Stimulated activated CD4-positive, alpha-beta T cell treated with anti-CD3 and anti-CD28 coated beads, Interleukin-1b, Interleukin-23, amount 100 ng/mL, for 1 hour (primary cell): ENCODE measurements around the gene SPAG6.
"Not testable (repeated sequence)": the region's sequence is repeated elsewhere in the genome, so short reads cannot be mapped to it uniquely, and the experiment has no call there.

Experiments
- DNase-seq, 2 donors: peaks; one replicate each; pipeline ENCODE4 v3.0.0-alpha.2; 2020; ENCODE audit warnings: low read depth in 2 of 2

SPAG6 gene

DNA sequence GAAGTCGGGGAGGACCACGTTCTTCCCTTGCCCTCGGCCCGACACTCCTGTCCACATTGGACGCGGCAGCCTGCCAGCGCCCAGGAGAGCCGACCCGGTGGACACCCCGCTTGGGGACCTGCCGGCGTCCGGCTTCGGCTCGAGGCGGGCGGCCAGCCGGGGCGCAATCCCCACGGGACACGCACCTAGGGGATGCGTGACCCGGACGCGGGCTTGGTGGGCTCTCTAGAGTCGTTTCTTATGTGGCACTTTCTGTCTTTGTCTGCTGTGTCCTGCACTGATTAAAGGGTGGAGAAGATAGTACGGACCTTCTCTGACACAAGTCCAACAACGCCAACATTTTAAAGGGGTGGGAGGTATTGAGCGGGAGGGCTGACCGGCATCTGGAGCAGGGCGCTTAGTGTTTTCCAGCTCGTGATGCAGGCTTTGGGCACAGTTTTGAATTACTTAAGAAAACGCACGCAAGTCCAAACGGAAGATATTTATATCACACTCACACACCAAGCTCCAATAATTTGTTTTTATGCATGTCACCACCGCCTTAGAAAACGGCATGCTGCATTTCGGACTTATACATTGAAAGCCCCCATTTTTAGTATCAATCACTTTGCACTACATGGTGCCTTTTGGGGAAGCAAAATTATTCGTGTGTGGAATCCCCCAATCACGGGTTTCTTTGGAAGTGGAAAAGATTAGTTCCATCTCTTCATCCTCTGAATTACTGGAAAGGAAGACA, 3.9 kb upstream of the SPAG6 start:
- DNase-seq: no peak

DNA sequence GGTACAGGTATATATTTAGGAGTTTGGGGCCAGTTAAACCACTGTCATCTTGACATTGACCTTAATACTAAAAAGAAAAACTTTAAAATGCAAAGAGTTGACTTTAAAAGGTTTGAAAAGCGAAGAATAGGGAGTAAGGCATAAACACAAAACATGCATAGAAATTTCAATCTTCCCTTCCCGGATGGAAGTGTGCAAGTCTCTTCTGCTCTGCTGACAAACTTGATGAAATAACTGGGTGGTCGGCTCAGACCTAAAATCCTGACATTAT, 3.4 kb upstream of the SPAG6 start:
- no peak for DNase-seq

DNA sequence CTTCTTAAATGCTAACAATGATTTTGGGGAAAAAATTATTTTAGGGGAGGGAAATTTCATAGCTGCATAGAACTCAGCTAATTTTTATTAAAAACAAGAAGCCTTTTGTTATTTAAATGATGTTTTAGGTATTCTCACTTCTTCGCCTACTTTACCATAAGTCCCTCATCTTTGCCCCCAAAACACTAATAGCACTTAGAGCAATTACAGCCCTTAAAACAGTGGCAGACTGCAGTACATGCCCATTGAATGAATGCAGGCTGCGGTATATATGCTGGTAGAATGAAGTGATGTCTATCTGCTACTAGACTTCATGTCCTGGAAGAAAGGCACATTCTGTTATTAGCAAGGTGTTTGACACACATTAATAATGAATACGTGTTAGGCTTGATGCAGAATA, 2.9 kb upstream of the SPAG6 start:
- no peak for DNase-seq

DNA sequence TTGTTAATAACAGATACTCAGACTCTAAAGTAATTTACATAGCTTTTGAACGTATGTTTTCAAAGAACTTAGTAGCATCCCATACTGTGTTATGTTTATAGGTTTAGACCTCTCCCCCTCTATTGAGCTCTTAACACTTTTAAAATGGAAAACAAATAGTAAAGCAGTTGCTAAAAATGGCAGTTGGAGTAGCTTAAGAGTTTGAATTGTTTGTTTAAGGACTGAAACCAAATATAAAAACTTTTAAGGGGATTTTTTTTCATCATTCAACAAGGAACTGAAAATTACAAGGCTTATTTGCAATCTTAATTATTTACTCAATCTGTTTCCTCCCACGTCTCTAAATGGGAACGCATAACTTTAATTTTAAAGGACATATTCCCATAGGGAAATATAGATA, 1.6 kb upstream of the SPAG6 start:
- no peak for DNase-seq

DNA sequence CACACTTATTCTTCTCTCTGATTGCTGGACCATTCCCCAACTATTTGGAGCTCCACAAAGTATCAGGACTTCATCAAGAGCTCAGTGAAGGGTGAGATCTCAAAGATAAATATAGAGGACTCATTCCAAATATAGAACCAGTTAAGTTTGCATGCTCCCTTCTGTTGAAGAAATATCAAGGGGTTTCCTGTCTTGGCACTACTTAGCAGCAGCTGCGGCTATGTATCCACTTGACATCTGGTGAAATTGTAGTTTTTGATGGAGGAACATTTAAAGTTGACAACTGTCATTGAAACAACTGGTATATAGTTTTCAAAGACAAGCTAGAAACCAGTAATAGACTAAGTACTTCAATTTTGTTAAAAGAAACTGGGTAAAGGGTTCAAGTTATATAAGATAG, 1.0 kb upstream of the SPAG6 start:
- no peak for DNase-seq

DNA sequence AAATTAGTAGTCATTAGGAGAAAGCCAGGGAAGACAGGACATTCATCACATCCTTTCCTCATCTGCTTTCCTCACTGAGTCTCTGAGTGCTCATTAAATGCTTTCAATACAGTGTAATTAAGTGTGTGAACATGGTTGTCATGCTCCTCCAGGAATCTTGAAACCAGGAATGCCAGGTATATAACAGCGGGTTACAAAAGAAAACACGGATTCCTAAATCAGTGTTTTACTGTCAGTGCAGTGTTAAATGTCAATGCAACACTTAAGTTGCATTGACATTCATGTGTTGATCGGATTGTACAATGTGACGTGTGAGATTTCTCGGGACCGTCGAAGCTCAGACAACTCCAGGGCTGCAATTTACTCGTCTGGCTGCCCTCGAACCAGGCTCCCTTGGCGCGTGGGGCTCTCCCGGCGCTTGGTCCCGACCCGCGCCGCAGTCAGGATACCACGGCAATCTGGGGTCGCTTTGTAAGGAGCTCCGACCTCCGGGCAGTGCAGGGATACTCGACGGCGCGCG, 455 bp upstream of the SPAG6 start:
- no peak for DNase-seq

DNA sequence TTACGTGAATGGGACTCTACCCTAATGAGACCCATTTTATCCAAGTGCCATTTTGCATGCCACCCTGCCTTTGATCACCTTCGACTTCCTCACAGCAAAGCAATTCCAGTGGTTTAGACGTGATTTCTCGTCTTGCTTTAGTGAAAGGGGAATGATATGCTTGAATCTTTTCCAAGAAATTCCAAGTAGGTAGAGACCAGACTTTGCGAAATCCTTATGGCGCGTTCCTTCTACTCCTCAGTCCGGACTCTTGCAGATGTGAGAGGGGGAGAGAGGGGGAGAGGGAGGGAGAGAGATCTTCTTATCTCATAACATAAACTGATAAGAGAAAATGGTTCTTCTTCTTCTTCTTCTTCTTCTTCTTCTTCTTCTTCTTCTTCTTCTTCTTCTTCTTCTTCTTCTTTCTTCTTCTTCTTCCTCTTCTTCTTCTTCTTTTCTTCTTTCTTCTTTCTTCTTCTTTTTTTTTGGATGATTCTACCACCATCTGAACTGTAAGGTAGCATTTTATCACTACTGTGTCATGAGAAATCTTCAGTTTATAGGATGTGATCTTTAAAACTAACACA, 883 bp downstream of the SPAG6 start:
- no peak for DNase-seq

DNA sequence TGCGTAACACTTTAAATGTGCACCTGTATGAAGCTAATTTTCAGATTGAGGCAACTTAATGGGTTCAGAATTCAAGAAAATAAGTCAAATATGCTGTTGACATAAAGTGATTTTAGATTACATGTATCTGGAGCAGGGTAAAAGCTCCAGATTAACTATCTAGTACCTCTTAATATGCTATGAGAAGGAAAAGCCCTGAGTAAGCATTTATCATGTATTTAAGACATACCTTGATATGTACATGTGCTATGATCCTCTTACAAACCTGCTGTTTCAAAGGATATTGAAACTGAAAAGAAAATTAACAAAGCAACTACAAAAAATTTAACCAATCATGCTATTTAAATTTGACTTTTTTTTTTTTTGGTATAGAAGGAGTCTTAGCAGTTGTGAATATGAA, 4.5 kb downstream of the SPAG6 start:
- no peak for DNase-seq

DNA sequence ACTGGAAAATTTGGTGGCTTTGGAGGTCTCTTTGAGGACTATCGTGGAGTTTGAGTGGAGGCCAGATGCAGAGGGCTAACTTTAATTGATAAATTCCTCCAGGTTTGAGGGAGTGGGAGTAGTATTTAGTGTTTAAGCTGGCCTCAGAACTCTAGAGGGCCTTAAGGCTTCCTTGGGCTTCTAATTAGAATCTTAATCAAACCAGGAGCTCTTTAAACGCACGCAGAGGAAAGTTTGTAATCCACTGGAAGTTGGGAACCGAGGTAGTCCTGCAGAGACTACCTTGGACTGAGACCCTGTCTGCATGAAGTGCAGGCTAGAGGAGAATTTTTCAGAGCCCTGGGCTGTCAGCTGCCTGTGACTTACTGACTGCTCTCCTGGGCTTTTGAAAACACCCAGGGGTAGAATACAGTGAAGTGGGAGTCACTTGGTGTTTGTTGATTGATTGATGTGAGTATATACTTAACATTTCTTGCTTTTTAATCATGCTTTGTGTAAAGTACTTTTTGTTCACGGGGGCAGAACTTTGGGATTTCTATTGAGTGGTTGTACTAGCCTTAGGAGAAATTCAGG, 5.9 kb downstream of the SPAG6 start:
- no peak for DNase-seq

DNA sequence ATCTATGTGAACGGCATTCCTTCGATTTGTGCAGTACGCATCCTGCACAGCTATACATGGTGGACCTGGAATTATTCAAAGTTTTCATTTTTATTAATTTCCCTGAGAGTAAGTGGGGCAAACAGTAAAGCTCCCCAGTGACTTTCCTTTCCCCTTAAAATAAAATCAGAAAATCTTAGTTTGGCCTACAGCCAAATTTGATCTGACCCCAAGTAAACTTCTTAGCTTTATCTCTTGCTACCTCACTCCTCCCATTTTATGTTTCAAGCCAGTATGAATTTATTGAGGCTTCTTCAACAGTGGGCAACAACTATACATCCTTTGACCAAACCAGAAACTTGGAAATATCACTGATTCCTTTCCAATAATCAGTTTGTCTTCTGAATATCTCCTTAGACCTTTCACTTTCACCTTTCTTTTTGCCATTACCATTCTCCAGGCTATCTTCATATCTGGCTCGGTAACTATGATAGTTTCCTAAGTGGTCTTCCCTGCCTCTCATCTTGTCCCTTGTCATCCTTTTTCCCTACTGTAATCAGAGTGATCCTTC, 11.1 kb downstream of the SPAG6 start:
- DNase-seq: no peak

DNA sequence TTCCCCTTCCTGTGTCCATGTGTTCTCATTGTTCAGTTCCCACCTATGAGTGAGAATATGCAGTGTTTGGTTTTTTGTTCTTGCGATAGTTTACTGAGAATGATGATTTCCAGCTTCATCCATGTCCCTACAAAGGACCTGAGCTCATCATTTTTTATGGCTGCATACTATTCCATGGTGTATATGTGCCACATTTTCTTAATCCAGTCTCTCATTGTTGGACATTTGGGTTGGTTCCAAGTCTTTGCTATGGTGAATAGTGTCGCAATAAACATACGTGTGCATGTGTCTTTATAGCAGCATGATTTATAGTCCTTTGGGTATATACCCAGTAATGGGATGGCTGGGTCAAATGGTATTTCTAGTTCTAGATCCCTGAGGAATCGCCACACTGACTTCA, 12.5 kb downstream of the SPAG6 start:
- not testable (repeated sequence) for DNase-seq

DNA sequence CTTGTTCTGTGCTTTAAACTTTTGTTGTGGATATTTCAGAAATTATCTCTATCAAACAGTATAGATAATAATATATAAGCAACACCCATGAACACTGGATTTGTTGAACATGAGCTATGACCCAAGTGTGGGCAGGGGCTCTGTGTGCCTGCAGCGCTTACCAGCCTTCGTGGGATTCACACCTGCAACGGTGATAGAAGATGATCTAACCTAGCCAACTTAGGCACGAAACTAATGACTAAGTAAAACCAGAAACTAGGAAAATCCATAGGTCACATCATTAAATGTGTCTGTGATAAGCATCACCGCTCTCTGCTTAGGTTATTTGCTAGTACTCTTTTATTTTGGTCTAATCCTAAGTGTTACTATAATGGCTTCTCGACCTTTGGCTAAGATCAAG, 18.0 kb downstream of the SPAG6 start:
- DNase-seq: no peak

DNA sequence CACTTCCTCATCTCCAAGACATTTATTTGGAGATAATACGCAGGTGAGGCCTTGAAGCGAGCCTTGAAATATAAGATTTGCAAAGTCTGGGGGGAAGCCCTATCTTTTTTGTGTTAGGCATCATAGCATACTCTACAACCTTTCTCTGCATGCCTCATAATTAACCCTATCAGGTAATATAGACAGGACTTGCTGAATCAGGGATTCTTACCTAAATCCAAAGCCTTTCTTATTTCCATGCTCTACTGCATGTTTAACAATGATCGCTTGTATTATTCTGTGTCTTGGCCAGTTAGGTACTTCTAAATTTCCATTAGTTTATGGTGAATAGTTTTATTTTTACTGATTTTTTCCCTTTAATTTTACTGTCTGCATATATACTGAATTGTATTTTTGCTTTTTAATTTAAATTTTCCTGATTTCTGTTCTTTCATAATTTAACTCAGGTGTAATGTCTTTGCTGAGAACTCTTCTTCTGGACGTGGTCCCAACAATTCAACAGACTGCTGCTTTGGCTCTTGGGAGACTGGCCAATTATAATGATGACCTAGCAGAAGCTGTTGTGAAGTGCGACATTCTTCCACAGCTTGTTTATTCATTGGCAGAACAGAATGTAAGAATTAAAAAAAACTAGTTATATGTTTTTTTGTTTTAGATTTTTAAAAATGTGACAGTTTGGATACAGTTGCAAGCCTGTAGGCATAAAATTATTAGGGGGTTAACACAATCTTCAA, 19.3 kb downstream of the SPAG6 start:
- no peak for DNase-seq

DNA sequence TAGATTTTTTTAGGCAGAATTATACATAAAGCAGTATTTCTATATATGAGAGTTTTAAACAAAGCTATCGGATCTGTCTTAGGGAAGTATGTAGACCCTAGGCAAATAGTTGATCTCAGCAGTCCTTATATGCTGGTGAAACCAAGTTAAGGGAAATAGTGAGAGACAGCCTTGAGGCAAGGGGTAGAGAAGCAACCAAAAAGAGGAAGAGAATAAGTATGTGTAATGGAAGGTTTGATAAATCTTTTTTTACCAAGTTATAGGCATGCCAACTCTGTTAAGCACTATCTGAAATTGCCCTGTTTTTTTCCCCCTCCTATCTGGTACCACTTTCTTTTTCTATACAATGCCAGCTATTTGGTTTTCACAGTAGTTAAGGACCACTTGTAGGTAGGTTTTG, 19.9 kb downstream of the SPAG6 start:
- DNase-seq: no peak

DNA sequence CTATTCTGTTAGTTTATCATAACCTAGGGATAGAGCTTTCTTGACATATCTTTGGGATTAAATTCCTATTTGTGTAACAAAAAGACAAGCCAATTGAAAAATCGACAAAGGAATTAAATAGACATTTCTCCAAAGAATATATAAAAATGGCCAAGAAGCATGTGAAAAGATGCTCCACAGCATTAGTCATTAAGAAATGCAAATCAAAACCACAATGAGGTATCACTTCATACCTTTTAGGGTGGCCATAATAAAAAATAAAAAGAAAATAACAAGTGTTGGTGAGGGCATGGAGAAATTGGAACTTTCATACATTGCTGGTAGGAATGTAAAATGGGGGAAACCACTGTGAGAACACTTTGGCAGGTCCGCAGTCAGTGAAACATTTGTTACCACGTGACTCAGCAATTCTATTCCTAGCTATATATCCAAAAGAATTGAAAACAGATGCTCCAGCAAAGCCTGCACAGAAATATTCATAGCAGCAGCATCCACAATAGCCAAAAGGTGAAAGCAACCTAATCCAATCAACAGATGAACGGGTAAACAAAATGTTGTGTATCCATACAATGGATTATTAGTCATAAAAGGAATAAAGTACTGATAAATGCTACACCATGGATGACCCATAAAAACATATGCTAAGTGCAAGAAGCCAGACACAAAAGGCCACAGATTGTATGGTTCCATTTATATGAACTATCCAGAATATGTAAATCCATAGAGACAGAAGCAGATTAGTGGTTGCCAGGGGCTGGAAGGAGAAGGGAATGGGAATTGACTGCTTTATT, 20.5 kb downstream of the SPAG6 start:
- DNase-seq: no peak

DNA sequence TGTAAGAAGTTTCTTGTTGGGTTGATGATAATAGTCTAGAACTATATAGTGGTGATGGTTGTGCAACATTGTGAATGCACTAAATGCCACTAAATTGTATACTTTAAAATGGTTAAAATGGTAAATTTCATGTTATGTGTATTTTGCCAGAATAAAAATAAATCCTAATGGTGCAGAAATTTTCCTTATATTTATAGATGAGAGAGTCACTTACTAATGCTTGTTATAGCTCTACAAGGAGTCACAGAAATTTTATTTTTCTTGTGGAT, 21.1 kb downstream of the SPAG6 start:
- no peak for DNase-seq

DNA sequence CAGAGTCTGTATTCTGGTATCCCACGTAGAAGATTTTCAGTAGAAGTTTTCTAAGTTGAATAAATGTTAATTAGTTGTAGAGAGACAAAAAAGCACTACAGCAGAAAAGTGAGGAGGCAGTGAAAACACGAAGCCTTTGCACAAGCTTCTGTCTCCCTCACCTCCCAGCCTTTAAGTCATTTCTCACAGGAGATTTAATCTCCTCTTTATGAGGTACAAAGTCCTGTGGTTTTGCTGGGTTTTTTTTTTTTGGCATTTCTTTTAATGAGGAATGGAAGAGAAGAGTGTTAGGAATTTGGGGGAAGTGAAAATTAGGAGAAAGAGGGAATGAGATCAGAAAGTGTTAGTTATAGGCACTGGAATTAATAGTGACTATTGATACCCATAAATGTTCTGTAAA, 21.5 kb downstream of the SPAG6 start:
- no peak for DNase-seq

DNA sequence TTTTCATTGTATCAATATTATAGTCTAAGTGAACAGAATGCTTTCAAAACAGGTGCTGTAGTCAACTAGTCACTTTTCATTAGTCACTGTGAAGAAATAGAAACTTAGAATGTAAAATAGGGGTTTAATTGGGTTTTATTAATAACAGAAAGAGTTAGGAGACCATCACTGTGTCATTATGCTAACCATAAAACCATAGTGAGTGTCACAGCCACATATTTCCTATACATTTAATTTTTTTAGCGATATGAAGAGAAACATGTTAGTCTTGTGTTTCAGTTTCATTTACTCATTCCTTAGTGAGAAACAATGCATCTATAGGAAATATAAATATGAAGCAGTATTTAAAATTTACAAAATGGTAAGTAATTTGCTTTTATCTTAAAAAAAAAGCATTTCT, 22.2 kb downstream of the SPAG6 start:
- DNase-seq: no peak

DNA sequence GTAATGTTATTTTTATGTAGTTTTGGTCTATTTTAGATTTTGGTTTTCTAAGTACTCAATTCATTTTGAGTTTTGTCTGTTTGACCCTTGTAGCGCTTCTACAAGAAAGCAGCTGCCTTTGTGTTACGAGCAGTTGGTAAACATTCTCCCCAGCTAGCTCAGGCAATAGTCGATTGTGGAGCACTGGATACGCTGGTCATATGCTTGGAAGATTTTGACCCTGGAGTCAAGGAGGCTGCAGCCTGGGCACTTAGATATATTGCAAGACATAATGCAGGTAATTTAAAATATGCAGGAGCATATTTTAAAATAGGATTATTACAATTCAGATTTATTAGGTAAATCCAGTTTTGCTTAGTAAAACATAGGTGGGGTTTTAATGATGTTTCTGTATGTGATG, 23.1 kb downstream of the SPAG6 start:
- DNase-seq: no peak

DNA sequence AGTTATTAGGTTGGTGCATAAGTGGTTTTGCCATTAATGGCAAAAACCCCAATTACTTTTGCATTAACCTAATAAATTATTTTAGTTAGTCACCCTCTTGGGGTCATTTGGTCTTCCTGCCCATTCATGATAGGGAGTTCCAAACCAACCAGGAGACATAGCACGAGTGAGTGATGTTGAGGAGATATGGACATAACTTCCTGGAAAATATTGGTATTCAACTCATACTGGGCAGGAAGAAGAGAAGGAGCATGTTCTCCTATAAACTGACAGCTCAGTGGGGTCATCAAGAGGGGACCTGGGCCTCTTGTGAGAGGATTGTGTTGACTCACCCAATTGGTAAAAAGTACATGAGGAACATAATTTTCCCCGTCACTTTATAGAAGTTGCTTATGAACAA, 23.7 kb downstream of the SPAG6 start:
- DNase-seq: no peak

DNA sequence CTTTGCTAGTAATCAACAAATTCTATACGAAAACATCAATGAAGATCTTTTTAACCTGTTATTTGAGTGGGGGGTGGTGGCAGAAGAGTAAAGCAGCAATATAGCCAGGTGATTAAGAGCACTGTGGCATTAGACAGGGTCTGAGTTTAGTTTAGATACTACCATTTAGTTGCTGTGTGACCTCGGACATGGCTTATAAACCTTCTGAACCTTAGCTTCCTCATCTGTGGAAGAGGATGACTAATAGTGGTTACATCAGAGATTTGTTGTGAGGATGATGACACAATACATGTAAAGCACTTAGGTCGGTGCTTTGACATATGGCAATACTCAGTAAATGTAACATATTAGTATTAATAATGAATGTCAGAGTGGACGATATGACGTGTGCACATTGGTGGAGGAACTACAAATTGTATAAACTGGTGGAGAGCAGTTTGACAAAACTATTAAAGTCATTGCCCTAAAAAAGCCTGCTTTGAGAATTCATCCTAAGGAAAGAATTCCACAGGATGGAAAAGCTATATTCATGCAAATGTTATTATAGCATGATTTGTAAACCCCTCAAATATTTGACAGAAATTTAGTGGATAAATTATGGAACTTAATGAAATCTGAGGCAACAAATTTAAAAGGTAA, 24.3 kb downstream of the SPAG6 start:
- no peak for DNase-seq

DNA sequence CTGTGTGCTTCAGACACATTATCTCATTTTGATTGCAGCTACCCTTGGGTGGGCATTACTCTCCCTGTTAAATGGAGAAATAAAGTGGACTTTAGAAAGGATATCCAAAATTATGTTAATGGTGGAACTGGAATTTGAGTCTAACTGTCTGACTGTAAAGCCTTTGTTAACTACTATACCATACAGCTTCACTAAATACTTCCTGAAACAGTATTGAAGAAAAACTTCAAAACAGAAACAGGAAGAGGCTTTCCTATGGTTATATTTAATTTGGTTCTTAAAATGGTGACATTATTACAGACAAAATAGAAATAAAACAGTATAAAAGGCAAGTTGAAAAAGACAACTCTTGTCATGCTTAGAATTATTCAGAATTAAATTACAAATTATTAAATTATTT, 25.0 kb downstream of the SPAG6 start:
- no peak for DNase-seq
